Posterior vena cava (tissue), 2 donors: ENCODE measurements around the gene LRP1. TPM values are rescaled to one million over a fixed set of nuclear protein-coding genes. Genes with fewer than 3 reads are reported as not detected.
A peak's percentile ranks its signal among the peaks of the same experiment; 100 is the strongest.

Experiments
- DNase-seq: peaks from one replicate; pipeline ENCODE4 v3.0.0-alpha.2; 2020; ENCODE audit warnings: low spot score
- intact Hi-C, 2 donors: fragments of 100-400 bp; cut with DNase I; formaldehyde crosslinking; loops; one replicate each; pipeline versions ENCODE4 v1.14.1 to v1.14.2; 2022 to 2023
- long read RNA-seq, 2 donors: library from polyadenylated mRNA; unstranded; transcript quantifications; one replicate each; pipeline ENCODE4 v2.0.0, GENCODE V29; 2020 to 2021
- total RNA-seq, 2 donors: library from RNA; stranded (reverse); fragmentation: NEBNext Ultra II Directional; extraction: Animal tissue kit (Norgen Biotek cat#: 25700); gene quantifications; one replicate each; pipeline ENCODE4 v1.2.1, GENCODE V29; 2021
- donor health status: DM: yes; HTN: yes; CAD: no.
- donor health status: DM: yes; HTN: yes; CAD: no.

Gene LRP1
- total RNA-seq: 100 to 1,000 TPM; 465 to 757 TPM
- long read RNA-seq, donor 1, partial matches to known transcripts: 190 of 249 reads
- long read RNA-seq, donor 1, other reads (novel, unspliced or antisense): 59 of 249 reads
- long read RNA-seq, donor 2, partial matches to known transcripts: 137 of 142 reads
- long read RNA-seq, donor 2, other reads (novel, unspliced or antisense): 4 of 142 reads

DNA sequence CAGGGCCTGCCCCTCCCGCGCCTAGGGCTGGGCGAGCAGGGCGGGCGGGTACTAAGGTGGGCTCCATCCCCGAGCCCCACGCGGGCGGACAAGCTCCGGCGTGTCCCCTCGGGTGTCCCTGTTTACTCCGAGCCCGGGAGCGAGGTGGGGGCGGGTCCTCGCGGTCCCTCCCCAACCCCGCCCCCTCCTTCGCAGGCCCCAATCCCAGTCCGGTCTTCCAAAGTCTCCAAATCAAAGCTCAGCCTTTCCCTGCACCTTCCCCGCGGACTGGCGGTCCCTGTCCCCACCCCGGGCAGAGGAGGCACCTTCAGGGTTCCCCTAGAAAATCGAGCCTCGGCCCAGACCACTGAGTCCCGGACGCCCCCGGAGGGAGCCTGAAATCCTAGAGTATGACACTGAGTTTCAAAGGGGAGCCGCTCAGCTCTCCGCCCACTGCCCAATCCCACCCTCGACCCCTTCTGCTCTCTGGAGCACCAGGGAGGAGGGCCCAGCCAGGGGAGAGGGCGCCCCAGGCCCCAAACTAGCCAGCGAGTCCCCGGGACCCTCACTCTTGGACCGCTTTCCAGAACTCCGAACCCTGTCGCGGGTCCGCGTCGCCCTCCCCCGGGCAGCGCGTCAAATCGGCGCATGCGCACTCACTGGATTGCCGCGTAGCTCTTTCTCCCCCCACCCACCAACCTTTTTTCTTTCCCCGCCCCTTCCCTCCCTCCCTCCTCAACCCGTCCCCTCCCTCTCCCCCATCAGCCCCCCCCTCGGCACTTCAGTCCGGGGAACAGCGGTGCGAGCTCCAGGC lies at the start of gene LRP1:
LRP1 (plus strand) TSS at position 758 of the 793 bp plus-strand sequence. CDS start 482 bp downstream, outside the sequence.
- intact Hi-C loops: loop anchor here in 1 of 2 donors (2.0 kb wide), 1 partner anchor 49 kb away; no protein-coding TSS in a partner anchor

DNA sequence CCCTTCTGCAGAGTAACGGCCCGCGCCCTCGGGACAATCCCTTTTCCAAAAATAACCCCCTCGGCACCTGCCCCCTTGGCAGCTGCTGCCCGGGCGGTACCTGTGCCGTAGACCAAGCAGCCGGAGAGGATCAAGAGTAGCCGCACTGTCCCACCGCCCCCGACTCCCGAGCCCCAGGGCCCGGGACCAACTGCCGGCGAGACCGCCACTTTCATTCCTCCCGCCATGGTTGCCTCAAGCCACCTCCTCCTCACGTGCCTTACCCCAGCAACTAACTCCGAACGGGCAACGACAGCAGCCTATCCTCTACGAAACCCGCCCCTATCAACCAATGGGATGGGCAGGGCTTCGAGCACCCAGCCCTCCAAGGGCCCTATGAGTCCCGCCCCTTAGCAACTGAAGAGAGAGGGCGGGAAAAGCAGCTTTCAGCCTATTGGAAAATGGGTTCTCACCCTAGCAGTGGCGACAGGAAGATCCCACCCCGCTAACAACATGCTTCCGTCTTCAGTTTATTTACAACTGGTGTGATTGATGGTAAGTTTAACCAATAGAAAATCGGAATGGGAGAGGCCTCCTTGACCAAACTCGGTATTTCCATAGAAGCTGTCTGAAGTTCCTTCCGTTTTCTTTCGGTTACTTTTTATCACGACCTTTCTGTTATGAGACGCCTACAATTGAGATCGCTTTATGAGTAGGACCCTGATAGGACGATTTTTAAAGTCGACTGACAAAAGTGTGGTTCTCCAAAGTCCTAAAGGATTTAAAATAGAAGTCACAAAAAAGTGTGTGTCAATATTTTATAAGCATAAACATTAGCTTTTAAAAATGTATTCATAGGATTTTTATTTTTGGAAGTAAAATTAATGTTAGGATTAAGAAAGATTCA lies 49.5 kb upstream of the LRP1 start, which contains the start of gene NEMP1:
NEMP1 (minus strand) TSS at position 273 of the 886 bp plus-strand sequence; CDS start at position 227, 46 bp downstream.
- peak; percentile 98 for DNase-seq
- intact Hi-C loops: no loop called here

More for the DNA sequence above, at the start of gene LRP1:
- DNase-seq: peak; percentile 95

DNA sequence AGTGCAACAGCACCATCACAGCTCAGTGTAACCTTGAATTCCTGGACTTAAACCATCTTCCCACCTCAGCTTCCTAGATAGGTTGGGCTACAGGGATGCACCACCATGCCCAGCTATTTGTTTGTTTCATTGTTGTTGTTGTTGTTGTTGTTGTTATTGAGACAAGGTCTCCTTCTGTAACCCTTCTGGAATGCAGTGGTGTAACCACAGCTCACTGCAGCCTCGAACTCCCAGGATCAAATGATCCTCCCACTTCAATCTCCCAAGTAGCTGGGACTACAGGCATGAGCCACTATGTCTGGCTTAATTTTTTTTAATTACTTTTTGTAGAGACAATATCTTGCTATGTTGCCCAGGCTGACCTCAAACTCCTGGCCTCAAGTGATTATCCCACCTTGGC lies 48.5 kb upstream of the LRP1 start:
- DNase-seq: no peak
- intact Hi-C loops: no loop called here

DNA sequence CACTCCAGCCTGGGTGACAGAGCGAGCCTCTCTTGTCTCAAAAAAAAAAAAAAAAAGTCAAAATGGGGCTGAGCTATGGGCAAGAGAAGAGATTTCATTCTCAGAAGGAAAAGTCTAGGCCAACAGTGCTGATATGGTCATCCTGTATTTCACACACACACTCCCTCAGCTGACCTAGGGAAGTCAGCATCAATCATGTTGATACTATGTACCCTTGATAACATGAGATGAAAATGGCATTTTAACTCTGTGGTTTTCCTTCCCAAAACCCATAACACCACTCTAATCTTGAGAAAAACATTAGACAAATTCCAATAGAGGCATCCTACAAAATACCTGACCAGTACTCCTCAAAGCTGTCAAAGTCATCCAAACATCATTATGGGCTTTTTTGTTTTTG lies 47.4 kb upstream of the LRP1 start:
- DNase-seq: no peak
- intact Hi-C loops: no loop called here

DNA sequence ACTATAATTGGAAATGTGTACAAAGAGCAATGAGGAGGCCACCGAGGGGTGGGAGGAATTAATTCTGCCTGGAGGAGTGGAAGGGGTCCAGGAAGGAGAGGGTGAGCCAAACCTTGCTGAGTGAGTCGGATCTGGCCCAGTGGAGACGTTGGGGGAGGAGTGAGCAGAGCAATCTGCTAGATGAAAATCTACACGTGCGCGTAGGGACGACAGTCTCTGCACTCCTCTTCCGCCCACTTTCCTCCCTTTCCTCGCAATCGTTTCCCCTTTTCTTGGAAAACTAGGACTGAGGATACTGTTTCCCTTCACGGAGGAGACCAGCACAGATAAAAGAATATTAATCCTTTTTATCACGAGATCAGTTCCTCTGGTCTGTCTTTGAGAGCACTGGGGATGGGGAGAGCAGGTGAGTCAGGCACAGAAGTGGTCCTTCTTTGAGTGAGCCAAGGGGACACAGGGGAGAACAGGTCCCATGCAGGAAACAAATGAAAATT lies 42.2 kb upstream of the LRP1 start:
- intact Hi-C loops: no loop called here
- no peak for DNase-seq

DNA sequence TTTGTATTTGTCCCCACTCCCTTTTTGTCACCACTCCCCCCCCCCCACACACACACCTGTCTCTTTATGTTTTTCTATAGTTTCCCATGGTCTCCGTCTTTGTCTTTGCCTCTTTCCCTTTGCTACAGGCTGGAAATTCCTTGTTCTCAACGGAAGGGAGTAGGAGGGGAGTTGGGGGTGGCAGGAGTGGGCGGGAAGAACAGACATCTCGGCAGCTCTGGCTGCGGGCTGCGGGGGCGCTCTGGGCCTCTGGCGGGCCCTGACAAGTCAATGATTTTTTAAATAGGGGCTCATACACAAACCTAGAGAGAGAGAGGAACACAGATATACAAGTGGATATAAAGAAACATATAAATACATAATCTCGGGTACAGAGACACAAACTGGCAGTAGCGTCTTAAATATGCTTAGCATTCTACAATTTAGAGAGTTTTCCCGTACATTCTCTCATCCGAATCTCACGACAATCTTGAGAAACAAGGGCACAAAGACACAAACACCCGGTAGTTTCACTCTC lies 41.7 kb upstream of the LRP1 start:
- no peak for DNase-seq
- intact Hi-C loops: no loop called here

DNA sequence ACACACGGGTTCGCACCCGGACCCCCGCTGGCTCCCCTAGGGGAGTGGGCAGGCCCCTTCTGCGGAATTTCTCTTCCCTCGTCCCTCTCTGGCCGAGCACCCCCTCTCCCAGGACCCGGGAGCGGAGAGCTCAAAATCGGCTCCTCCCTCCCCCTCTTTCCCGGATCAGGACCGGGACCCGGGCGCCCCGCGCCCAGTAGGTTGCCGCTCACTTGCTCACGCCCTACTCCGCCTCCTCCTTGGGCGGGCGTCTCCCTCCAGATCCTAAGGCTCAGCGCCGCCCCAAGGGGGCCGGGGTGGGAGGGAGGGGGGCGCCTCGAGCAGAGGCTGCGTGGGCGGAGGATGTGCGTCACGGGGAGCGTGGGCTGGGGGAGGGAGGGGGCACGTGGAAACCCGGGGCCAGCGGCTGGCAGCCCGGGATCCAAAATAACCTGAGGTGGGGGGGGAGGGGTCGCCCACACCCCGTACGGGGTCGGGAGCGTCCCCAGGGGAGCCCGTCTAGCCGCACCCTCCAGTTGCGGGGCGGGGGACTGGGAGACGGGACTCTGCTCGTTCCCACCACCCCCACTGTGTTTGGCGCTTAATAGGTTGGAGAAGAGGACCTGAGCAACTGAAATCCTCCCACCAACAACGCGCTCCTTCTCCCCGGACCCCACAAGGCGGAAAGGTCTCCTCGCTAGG lies 41.1 kb upstream of the LRP1 start:
- DNase-seq: peak; percentile 98
- intact Hi-C loops: no loop called here

DNA sequence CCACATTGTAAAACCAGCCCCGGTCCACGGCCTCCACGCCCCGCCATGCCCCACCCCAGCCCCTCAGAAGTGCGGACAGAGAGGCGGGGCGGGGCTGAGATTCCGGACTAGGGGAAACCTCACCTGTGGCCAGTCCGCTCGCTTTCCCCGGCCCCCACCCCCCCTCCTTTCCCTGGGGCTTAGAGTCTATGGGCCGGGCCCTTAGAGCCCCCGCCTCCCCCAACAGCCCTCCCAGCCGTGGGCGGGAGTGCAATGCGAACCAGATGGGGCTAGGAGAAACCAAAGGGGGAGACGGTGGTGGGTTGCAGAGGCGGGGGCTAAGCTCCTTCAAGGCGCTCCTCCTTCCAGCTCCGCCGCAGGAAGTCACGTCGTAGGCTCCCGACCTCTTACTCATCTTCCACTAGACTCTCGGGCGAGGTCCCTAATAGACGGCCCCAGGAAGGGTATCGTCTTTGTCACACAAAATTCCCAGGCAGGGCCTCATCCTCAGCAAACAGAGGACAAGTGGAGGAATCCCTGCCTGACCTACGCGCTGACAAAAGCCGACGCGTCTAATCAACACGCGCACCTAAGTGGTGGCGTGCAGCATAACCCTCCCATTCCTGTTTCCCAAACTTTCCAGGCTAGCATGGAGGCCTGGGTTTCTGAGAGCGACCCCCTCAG lies 40.5 kb upstream of the LRP1 start:
- DNase-seq: peak; percentile 96
- intact Hi-C loops: no loop called here

DNA sequence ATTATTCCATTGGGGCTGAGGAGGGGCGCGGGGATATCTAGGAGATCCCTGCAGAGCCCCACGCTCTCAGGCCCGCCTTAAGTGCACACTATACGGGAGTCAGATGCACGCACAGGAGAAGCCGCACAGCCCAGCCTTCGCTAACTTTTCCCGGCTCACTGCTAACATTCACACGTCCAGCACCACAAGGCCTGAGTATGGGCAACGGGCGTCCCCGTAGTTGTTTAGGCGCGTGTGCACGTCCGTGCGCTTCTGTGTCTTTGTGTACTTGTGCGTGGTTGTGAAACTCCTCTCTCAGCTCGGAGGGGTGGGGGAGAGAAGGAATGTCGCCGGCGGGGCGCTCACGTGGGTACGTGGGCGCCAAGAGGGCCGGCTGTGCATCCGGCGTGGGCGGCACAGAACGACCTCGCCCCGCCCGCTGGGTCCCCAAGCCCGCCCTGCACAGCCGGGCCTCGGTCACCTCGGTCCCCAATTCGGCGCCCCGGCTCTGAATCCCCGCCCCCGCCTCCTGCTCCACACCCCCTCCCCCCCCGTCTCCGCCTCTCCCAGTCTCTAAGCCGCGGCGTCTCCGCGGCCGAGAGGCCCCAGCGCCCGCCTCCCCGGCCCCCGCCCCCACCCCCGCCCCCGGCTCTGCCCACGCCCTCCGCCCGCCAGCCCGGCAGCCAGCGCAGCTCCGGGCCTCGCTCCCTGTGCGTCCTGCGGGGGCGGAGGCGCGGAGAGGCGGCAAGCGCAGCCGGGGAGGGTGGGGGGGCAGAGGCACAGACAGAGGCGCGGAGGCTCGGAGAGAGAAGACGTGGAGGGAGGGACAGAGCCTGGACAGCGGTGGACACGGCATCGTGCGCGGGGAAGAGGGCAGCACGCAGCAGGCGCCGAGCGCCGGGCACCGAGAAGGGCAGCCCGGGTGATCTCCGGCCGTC lies 39.7 kb upstream of the LRP1 start, which contains the start of gene NAB2:
NAB2 (plus strand) TSS at position 761 of the 917 bp plus-strand sequence. CDS start 158 bp downstream, outside the sequence.
- DNase-seq: peak; percentile 98
- intact Hi-C loops: no loop called here

DNA sequence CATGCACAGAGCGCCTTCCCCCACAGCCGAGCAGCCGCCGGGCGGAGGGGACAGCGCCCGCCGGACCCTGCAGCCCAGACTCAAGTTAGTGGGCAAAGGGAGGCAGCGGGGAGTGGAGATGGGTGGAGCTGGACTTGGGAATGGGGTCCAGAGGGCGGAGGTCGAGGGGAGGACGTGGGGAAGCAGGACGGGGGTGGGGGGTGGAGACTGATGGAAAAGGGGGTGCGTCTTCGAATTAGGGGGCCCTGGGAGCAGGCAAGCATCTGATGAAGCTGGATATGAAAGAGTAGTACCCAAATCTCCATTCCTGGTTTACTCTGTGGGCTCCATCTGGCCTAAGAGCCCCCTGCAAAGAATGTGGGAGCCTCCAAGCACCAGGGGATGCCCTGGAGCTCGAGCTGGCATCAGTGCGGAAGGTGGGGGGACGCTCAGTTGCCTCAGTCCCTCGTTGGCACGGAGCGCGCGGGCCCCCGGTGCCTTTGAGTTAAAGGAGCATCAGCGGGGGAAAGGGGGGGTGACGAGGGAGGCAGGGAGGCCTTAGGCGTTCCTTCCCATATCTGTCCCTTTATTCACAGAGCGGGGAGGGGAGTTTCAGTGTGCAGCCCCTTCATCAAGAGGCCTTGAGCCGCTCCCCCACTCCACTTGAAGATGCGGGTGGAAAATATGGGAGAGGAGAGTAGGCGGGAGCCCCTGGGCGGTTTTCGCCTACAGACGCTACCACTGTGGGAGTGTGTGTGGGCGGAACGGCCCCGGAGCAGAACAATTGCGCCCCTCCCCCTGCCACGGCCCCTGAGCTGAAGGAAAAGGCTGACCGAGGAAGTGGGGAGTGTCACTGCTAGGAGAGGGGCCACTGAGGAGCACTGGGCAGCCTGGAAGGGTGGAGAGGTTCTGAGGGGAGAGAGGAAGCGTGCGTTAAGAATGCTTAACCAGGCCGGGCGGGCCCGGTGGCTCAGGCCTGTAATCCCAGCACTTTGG lies 38.7 kb upstream of the LRP1 start:
- intact Hi-C loops: no loop called here
- DNase-seq: peak; percentile 92

DNA sequence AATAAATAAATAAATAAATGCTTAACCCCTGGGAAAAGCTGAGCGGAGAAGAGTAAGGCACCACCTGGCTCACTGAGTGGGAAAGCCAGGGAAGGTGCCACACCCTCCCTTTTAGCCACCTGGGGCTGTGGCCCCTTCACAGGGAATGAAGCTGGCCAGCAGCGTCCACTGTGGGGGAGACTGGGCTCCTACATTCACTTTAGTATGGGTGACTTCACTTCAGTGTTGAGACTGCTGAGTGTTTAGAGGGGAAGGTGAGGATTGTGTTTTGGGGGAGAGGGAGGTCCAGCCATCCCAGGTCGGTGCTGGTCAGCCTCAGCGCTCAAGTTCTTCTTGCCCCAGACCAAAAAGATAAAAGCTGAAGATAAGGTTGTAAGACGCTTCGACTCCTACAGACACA lies 37.8 kb upstream of the LRP1 start:
- intact Hi-C loops: no loop called here
- DNase-seq: no peak

DNA sequence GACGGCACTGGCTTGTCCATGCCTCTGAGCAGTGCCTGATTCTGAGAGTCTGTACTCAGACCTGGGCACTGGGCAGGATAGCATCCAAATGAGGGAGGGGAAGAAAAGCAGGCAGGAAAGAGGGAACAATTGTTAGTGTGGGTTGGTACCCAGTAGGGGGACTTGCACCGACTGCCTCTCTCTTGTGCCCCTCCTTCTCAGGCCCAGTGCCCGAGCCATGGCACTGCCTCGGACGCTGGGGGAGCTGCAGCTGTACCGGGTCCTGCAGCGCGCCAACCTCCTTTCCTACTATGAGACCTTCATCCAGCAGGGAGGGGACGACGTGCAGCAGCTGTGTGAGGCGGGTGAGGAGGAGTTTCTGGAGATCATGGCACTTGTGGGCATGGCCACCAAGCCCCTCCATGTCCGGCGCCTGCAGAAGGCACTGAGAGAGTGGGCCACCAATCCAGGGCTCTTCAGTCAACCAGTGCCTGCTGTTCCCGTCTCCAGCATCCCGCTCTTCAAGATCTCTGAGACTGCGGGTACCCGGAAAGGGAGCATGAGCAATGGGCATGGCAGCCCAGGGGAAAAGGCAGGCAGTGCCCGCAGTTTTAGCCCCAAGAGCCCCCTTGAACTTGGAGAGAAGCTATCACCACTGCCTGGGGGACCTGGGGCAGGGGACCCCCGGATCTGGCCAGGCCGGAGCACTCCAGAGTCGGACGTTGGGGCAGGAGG lies 37.2 kb upstream of the LRP1 start:
- intact Hi-C loops: no loop called here
- DNase-seq: peak; percentile 71

DNA sequence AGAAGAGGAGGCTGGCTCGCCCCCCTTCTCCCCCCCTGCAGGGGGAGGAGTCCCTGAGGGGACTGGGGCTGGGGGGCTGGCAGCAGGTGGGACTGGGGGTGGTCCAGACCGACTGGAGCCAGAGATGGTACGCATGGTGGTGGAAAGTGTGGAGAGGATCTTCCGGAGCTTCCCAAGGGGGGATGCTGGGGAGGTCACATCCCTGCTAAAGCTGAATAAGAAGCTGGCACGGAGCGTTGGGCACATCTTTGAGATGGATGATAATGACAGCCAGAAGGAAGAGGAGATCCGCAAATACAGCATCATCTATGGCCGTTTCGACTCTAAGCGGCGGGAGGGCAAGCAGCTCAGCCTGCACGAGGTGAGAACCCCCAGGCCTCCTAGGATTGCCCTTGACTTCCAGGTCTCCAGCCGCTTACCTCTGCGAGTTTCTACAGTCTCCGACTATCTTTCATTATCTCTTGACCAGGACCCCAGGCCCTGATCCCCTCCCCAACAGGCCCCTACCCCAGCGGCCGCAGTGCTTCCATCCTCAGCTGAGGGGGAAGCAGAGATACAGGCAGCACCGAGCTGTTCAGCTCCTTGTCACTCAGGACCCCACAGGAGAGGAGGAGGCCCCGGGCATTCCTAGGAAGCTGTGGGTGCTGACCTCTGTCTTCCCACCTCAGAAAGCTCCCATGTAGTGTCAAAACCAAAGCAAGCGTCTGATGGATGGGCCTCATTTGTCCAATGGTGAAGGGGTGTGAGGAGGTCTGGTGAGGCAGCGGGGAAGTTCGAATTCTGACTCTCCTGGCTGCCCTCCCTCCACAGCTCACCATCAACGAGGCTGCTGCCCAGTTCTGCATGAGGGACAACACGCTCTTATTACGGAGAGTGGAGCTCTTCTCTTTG lies 36.4 kb upstream of the LRP1 start:
- DNase-seq: peak; percentile 76
- intact Hi-C loops: no loop called here

DNA sequence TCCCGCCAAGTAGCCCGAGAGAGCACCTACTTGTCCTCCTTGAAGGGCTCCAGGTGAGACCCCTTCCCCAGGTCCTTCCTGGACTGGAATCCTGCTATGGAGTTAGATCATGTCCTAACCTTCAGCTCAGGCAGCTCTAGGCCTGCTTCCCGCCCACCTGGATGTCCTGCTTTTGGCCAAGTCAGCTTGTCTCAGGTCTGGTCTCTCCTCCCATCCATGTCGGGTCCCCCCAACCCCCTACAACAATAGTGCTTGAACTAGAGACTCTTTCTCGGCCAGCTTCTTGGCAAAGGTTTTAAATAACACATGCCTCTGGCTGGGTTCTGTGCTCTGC lies 35.8 kb upstream of the LRP1 start:
- DNase-seq: peak; percentile 55
- intact Hi-C loops: no loop called here
